Measurements from ENCODE around the gene STARD7.

- no peak for TF ChIP-seq CTCF (conservative IDR thresholded peaks at IDR 0.05; ENCODE audit: low read length)
- TF ChIP-seq EZH2phosphoT487 (IDR thresholded peaks at IDR 0.05; ENCODE audit: borderline replicate concordance): no peak
Measured at GRCh38 chr2:96146881-96147592, 61.6 kb downstream of the STARD7 start.

Measured in Loucy (cell line).